Lung (tissue), 12 donors: ENCODE data around the gene ZNF467. TPM values are rescaled to one million over a fixed set of nuclear protein-coding genes. Genes with fewer than 3 reads are reported as not detected.

Experiments
- ATAC-seq: fragments of 200-7000 bp; cut with Tn5 transposase; one replicate; pipeline ENCODE4 v1.9.1; 2020; ENCODE audit warnings: moderate number of reproducible peaks; ENCODE audit not compliant: insufficient read depth, low FRiP score
- DNase-seq, 3 donors: peaks; one replicate each; pipeline ENCODE4 v3.0.0-alpha.2; 2013 to 2017
- H3K27ac ChIP-seq, 2 donors: one replicate each; pipeline ENCODE4 v1.5.1; 2013; ENCODE audit warnings: mild to moderate bottlenecking in 2 of 2, moderate library complexity in 2 of 2, control low read depth in 1 of 2, inconsistent platforms in 1 of 2, low read depth in 1 of 2, low read length in 1 of 2
- H3K27me3 ChIP-seq, 3 donors: one replicate each; pipeline ENCODE4 v1.5.1; 2013; ENCODE audit warnings: low read length in 2 of 3; ENCODE audit not compliant: control insufficient read depth in 3 of 3, insufficient read depth in 3 of 3
- H3K36me3 ChIP-seq, 4 donors: one replicate each; pipeline ENCODE4 v1.5.1; 2013; ENCODE audit warnings: low read length in 4 of 4, mild to moderate bottlenecking in 1 of 4, moderate library complexity in 1 of 4; ENCODE audit not compliant: control insufficient read depth in 4 of 4, insufficient read depth in 4 of 4
- H3K4me1 ChIP-seq, 5 donors: one replicate each; pipeline ENCODE4 v1.5.1; 2013; ENCODE audit warnings: low read length in 5 of 5, mild to moderate bottlenecking in 2 of 5, moderate library complexity in 1 of 5; ENCODE audit not compliant: control insufficient read depth in 5 of 5, insufficient read depth in 5 of 5
- H3K4me3 ChIP-seq: one replicate; pipeline ENCODE4 v1.5.1; 2013; ENCODE audit warnings: mild to moderate bottlenecking, control low read depth, moderate library complexity
- H3K9ac ChIP-seq, 2 donors: one replicate each; pipeline ENCODE4 v1.5.1; 2013; ENCODE audit warnings: low read length in 2 of 2, control low read depth in 1 of 2; ENCODE audit not compliant: insufficient read depth in 1 of 2
- H3K9me3 ChIP-seq, 4 donors: one replicate each; pipeline ENCODE4 v1.5.1; 2013; ENCODE audit warnings: low read length in 3 of 4, mild to moderate bottlenecking in 1 of 4, moderate library complexity in 1 of 4; ENCODE audit not compliant: control insufficient read depth in 4 of 4, insufficient read depth in 3 of 4
- CTCF ChIP-seq: IDR thresholded peaks from 2 replicates; pipeline ENCODE4 v1.5.1; 2012; ENCODE audit warnings: mild to moderate bottlenecking; ENCODE audit errors: control extremely low read depth, extremely low read depth
- WGBS, 2 donors: extraction: QIAGEN DNeasy Blood & Tissue Kit; methylation state at CpG; one replicate each; pipeline ENCODE4 v1.1.7; 2013; 5-methylcytosine and 5-hydroxymethylcytosine counted together
- polyA plus RNA-seq, 2 donors: library from polyadenylated mRNA; stranded (reverse); fragments of 200-250 nt; gene quantifications; one replicate each; pipeline ENCODE4 v1.2.1, GENCODE V29; 2013
- total RNA-seq, 2 donors: library from RNA; depleted of rRNA in 1 of 2; stranded (reverse); fragments of >200 nt in 1 of 2; gene quantifications; one replicate each; pipeline ENCODE4 v1.2.1, GENCODE V29; 2014 to 2021
- donor health status: control.
- donor health status: control.
- donor health status: Bipolar disorder and iron deficiency.
- donor health status: healthy.
- donor health status: DM: yes; HTN: yes; CAD: no.

Gene ZNF467
- total and polyA plus RNA-seq, 4 donors, result 9.8 to 27.2 (median 14.9) TPM

DNA sequence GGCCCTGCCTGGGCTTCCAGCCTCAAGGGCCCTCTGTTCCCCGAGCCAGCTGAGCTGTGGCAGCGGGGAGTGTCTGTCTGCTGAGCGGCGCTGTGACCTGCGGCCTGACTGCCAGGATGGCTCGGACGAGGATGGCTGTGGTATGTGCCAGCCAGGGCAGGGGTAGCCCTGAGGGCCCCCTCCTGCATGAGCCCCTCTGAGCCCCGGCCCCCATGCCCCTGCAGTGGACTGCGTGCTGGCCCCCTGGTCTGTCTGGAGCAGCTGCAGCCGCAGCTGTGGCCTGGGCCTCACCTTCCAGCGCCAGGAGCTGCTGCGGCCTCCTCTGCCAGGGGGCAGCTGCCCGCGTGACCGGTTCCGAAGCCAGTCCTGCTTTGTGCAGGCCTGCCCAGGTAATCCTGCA lies 28.4 kb upstream of the ZNF467 start:
- Histone ChIP-seq H3K9me3 (no peaks in the 10 kb centered on the region), H3K9ac (no peak overlapping the region), H3K4me1 (no peaks in the 10 kb centered on the region), H3K36me3 (no peaks in the 10 kb centered on the region), H3K4me3 (no peak overlapping the region), H3K27ac (no peak overlapping the region), H3K27me3 (no peaks in the 10 kb centered on the region)
- DNase-seq (no peak), ATAC-seq (no peak)
- no peak for TF ChIP-seq CTCF
- 95 to 98% methylated on average over 16 of the region's 16 CpGs for WGBS, 2 donors

DNA sequence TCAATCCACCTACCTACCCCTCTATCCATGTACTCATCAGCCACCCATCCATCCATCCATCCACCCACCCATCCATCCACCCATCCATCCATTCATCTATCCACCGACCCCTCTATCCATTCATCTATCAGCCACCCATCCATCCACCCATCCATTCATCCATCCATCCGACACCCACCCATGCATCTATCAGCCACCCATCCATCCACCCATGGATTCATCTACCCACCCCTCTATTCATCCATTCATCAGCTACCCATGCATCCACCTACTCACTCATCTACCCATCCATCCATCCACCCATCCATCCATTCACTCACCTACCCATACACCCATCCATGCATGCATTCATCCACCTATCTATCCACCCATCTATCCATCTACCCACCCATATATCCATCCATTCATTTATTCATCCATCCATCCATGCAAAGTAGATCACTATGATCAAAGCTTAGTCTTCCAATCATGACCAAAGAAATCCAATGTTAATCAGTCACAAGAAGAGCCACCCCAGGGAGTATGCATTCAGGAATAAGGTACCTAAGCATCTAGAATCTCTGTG lies 27.7 kb upstream of the ZNF467 start:
- no peak overlapping the region for H3K9ac ChIP-seq
- H3K36me3 ChIP-seq, result no peaks in the 10 kb centered on the region
- 88 to 94% methylated on average over 2 of the region's 2 CpGs for WGBS, 2 donors
- no peak overlapping the region for H3K4me3 ChIP-seq
- no peaks in the 10 kb centered on the region for H3K9me3 ChIP-seq
- H3K27me3 ChIP-seq, result no peaks in the 10 kb centered on the region
- ATAC-seq (no peak), DNase-seq (no peak)
- no peak overlapping the region for H3K27ac ChIP-seq
- no peak for TF ChIP-seq CTCF
- no peaks in the 10 kb centered on the region for H3K4me1 ChIP-seq

GRCh38 chr7:149800169-149800555 lies 26.8 kb upstream of the ZNF467 start:
- H3K36me3 ChIP-seq, result no peaks in the 10 kb centered on the region
- no peaks in the 10 kb centered on the region for H3K27me3 ChIP-seq
- no peaks in the 10 kb centered on the region for H3K9me3 ChIP-seq
- ATAC-seq (no peak), DNase-seq (no peak)
- H3K27ac ChIP-seq, result no peak overlapping the region
- no peak for TF ChIP-seq CTCF
- WGBS, 2 donors, result 89 to 95% methylated on average over 13 of the region's 13 CpGs
- H3K9ac ChIP-seq, result no peak overlapping the region
- H3K4me1 ChIP-seq, result no peaks in the 10 kb centered on the region
- H3K4me3 ChIP-seq, result no peak overlapping the region
